GM12878 (cell line): ENCODE measurements around the gene PIAS1. TPM values are rescaled to one million over a fixed set of nuclear protein-coding genes. Genes with fewer than 3 reads are reported as not detected.

Experiments
- ATAC-seq: fragments of 200-7000 bp; cut with Tn5 transposase; 3 replicates; pipeline ENCODE4 v1.9.1; 2020; ENCODE audit warnings: mild to moderate bottlenecking, moderate library complexity
- BruUV-seq: library from RNA; stranded (reverse); fragments of 400-500 nt; replicated peaks from 2 replicates; lab custom pipeline; 2021; lab: Mats Ljungman, UMichigan
- CTCF ChIA-PET: fragments of 300-600 bp; sonication (Branson Sonifier 250); formaldehyde crosslinking; extraction: SDS; loops from one replicate; lab custom pipeline; 2021; ENCODE audit warnings: inconsistent platforms; lab: Yijun Ruan, JAX
- POLR2A ChIA-PET: fragments of 350-600 bp; formaldehyde crosslinking; extraction: SDS; loops from one replicate; lab custom pipeline; 2021; ENCODE audit warnings: inconsistent platforms; lab: Charles Lee
- RAD21 ChIA-PET: fragments of 300-600 bp; sonication (Branson Sonifier 250); formaldehyde crosslinking; loops from one replicate; lab custom pipeline; 2023; ENCODE audit warnings: antibody characterized with exemption; ENCODE audit not compliant: unreplicated experiment; lab: Charles Lee
- SMC1A ChIA-PET: fragments of 300-600 bp; sonication (Branson Sonifier 250); formaldehyde crosslinking; loops from one replicate; lab custom pipeline; 2023; ENCODE audit not compliant: unreplicated experiment, uncharacterized antibody; lab: Charles Lee
- DNase-seq: peaks from one replicate; pipeline ENCODE4 v3.0.0-alpha.2; 2011; ENCODE audit warnings: low read depth, low spot score
- FAIRE-seq: peaks from 3 replicates; lab custom pipeline; 2011; peaks lifted over from hg19 to GRCh38; lab: Jason Lieb, UNC
- H2AFZ ChIP-seq: 2 replicates; pipeline ENCODE4 v1.6.0; 2011; ENCODE audit warnings: low read depth, low read length, control low read depth; ENCODE audit not compliant: control insufficient read depth
- H3K27ac ChIP-seq: 2 replicates; pipeline ENCODE4 v1.5.1; 2011; ENCODE audit warnings: control low read depth; ENCODE audit not compliant: control insufficient read depth, insufficient read depth
- H3K27me3 ChIP-seq, 2 experiments: replicated peaks in 1 of 2; 2 replicates each; pipeline versions ENCODE4 v1.6.0 to v1.6.1; 2011; ENCODE audit warnings: low read length in 1 of 2; ENCODE audit not compliant: control insufficient read depth in 2 of 2, insufficient read depth in 2 of 2
- H3K36me3 ChIP-seq, 2 experiments: 2 replicates each; pipeline ENCODE4 v1.5.1; 2011; ENCODE audit warnings: low read length in 1 of 2; ENCODE audit not compliant: control insufficient read depth in 2 of 2, insufficient read depth in 2 of 2
- H3K4me1 ChIP-seq: 2 replicates; pipeline ENCODE4 v1.6.1; 2011; ENCODE audit warnings: mild to moderate bottlenecking, low read length, moderate library complexity, mixed read lengths; ENCODE audit not compliant: control insufficient read depth, insufficient read depth
- H3K4me2 ChIP-seq: 2 replicates; pipeline ENCODE4 v1.6.0; 2011; ENCODE audit warnings: control low read depth; ENCODE audit not compliant: control insufficient read depth, insufficient read depth
- H3K4me3 ChIP-seq: fragments of 200-600 bp; sonication (generic); 2 replicates; pipeline ENCODE4 v1.5.1; 2016
- H3K79me2 ChIP-seq: 2 replicates; pipeline ENCODE4 v1.6.0; 2011; ENCODE audit warnings: low read length; ENCODE audit not compliant: control insufficient read depth, insufficient read depth
- H3K9ac ChIP-seq: 2 replicates; pipeline ENCODE4 v1.8.0; 2011; ENCODE audit warnings: low read length, control low read depth, mixed read lengths; ENCODE audit not compliant: control insufficient read depth, insufficient read depth
- H3K9me3 ChIP-seq: replicated peaks from 3 replicates; pipeline ENCODE4 v1.5.1; 2011; ENCODE audit warnings: mild to moderate bottlenecking, low read length; ENCODE audit not compliant: control insufficient read depth, insufficient read depth
- H4K20me1 ChIP-seq: 2 replicates; pipeline ENCODE4 v1.6.0; 2011; ENCODE audit not compliant: control insufficient read depth, insufficient read depth
- CEBPB ChIP-seq, 2 experiments: fragments of 150-350 bp in 1 of 2; IDR thresholded peaks; 2 replicates each; pipeline ENCODE4 v1.6.1; 2012 to 2014; ENCODE audit warnings: low read depth in 2 of 2, low read length in 2 of 2, borderline replicate concordance in 1 of 2, inconsistent platforms in 1 of 2
- EGR1 ChIP-seq, 2 experiments: IDR thresholded peaks; 1 replicate in 1 of 2; 2 replicates in 1 of 2; pipeline ENCODE4 v1.6.1; 2011 to 2012; ENCODE audit warnings: low read depth in 2 of 2, low read length in 2 of 2, borderline replicate concordance in 1 of 2, mild to moderate bottlenecking in 1 of 2, moderate library complexity in 1 of 2
- ETV6 ChIP-seq, 2 experiments: fragments of 450-650 bp in 1 of 2; IDR thresholded peaks in 1 of 2; conservative IDR thresholded peaks in 1 of 2; 2 replicates each; pipeline ENCODE4 v1.6.1; 2014; ENCODE audit warnings: antibody characterized with exemption in 1 of 2, borderline replicate concordance in 1 of 2, low read depth in 1 of 2, mild to moderate bottlenecking in 1 of 2, moderate library complexity in 1 of 2
- NBN ChIP-seq: fragments of 450-650 bp; IDR thresholded peaks from 2 replicates; pipeline ENCODE4 v1.6.1; 2016
- RAD21 ChIP-seq: IDR thresholded peaks from 2 replicates; pipeline ENCODE4 v1.6.1; 2011; ENCODE audit warnings: mild to moderate bottlenecking, low read depth, low read length, moderate library complexity; ENCODE audit not compliant: insufficient read depth
- RFX5 ChIP-seq: IDR thresholded peaks from 2 replicates; pipeline ENCODE4 v1.6.1; 2011; ENCODE audit warnings: low read depth, low read length, improper control_type of control experiment
- SMARCA5 ChIP-seq: fragments of 450-650 bp; IDR thresholded peaks from 2 replicates; pipeline ENCODE4 v1.6.1; 2017; ENCODE audit warnings: mild to moderate bottlenecking
- SPI1 ChIP-seq: IDR thresholded peaks from 2 replicates; pipeline ENCODE4 v1.6.1; 2011; ENCODE audit warnings: low read depth, mild to moderate bottlenecking, low read length, moderate library complexity, borderline replicate concordance; ENCODE audit not compliant: insufficient read depth
- YBX1 ChIP-seq: fragments of 450-650 bp; IDR thresholded peaks from 2 replicates; pipeline ENCODE4 v1.6.1; 2016; ENCODE audit warnings: antibody characterized with exemption
- ZNF217 ChIP-seq: fragments of 450-650 bp; IDR thresholded peaks from 2 replicates; pipeline ENCODE4 v1.6.1; 2017; ENCODE audit warnings: antibody characterized with exemption, mild to moderate bottlenecking
- ZNF384 ChIP-seq: IDR thresholded peaks from 2 replicates; pipeline ENCODE4 v1.6.1; 2012; ENCODE audit warnings: low read depth, mild to moderate bottlenecking, low read length, improper control_type of control experiment, borderline replicate concordance
- ZSCAN29 ChIP-seq: fragments of 450-650 bp; IDR thresholded peaks from 2 replicates; pipeline ENCODE4 v1.6.1; 2017; ENCODE audit warnings: mild to moderate bottlenecking, moderate library complexity
- ZZZ3 ChIP-seq: IDR thresholded peaks from 2 replicates; pipeline ENCODE4 v1.6.1; 2011; ENCODE audit warnings: low read depth; ENCODE audit not compliant: control insufficient read depth, insufficient read length
- WGBS: methylation state at CpG from one replicate; pipeline ENCODE4 v1.1.6; 2016; ENCODE audit warnings: low lambda C conversion rate; ENCODE audit not compliant: insufficient replicate concordance, insufficient coverage; ENCODE audit errors: missing lambda C conversion rate; 5-methylcytosine and 5-hydroxymethylcytosine counted together
- in situ Hi-C: fragments of 300-500 bp; cut with MboI; formaldehyde crosslinking; loops from 9 replicates; pipeline ENCODE4 v1.14.3; 2018; ENCODE audit warnings: mixed read lengths
- intact Hi-C: fragments of 100-400 bp; cut with micrococcal nuclease; formaldehyde crosslinking; loops from one replicate; pipeline ENCODE4 v1.14.2; 2022; ENCODE audit not compliant: unreplicated experiment
- polyA plus RNA-seq, 11 experiments: library from polyadenylated mRNA; depleted of rRNA in 4 of 11; unstranded in 6 of 11; stranded (reverse) in 5 of 11; fragments of >200 nt; fragmentation: Nextera tagmentation in 4 of 11; fragmentation: Illumina TruSeq in 1 of 11; extraction: Ambion mirVana in 4 of 11; extraction: Trizol in 1 of 11; gene quantifications; 1 replicate in 1 of 11; 2 replicates in 10 of 11; pipeline versions ENCODE4 v1.2.1 to v1.2.3, GENCODE V29; 2011 to 2016; ENCODE audit warnings: inconsistent platforms in 2 of 11, missing spikeins in 2 of 11, low read depth in 1 of 11
- total RNA-seq, 4 experiments: library from RNA; depleted of rRNA in 3 of 4; stranded (reverse); fragments of >200 nt in 3 of 4; fragmentation: Illumina TruSeq in 1 of 4; extraction: Trizol in 1 of 4; gene quantifications; 2 replicates each; pipeline versions ENCODE4 v1.2.1 to v1.2.3, GENCODE V29; 2013 to 2021
- TF ChIP-seq, protein P1 (sequence below): fragments of 450-650 bp; IDR thresholded peaks from 2 replicates; pipeline ENCODE4 v1.6.1; 2017; ENCODE audit warnings: mild to moderate bottlenecking, moderate library complexity

PIAS1 gene
- total and polyA plus RNA-seq, 10 of the 15 experiments (the other 5 are each of a cell fraction or from before 2014, with no cell fraction given): 20.2 to 96.3 (median 37.0) TPM

DNA sequence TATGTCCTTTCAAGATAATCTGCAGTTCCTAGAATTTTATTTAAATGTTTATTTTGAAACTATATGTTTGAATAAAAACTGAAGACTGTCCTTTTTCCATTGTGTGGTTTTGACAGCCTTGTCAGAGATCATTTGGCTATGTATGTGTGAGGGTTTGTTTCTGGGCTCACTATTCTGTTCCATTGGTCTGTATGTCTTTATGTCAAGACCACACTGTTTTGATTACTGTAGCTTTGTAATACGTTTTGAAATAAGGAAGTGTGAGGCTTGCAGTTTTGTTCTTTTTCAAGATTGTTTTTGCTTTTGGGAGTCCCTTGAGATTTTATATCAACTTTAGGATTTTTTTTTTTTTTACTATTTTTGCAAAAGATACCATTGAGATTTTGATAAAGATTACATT is 42.0 kb downstream of the PIAS1 start:
- peaks cover 86% of the 10 kb centered on the region for H3K79me2 ChIP-seq
- no peak overlapping the region for H3K27ac ChIP-seq
- POLR2A ChIA-PET: no interaction called here
- BruUV-seq: no TSS peak
- H3K36me3 ChIP-seq: peaks cover 0 to 2% of the 10 kb centered on the region in 2 experiments; a peak in 3 of 4 replicates
- ATAC-seq (no peak), DNase-seq (no peak), FAIRE-seq (no peak)
- no peaks in the 10 kb centered on the region for H3K27me3 ChIP-seq
- H3K4me2 ChIP-seq: no peak overlapping the region
- 41% methylated on average over 1 of the region's 1 CpG for WGBS
- H3K9me3 ChIP-seq: peaks cover 24% of the 10 kb centered on the region
- H3K4me3 ChIP-seq: no peak overlapping the region
- RAD21 ChIA-PET: no interaction called here
- SMC1A ChIA-PET: interaction anchor here (0.9 to 1.0 kb wide), 2 partner anchors 11 to 22 kb away, joined by 3 to 6 read pairs; no protein-coding TSS in a partner anchor
- peaks cover 12% of the 10 kb centered on the region for H3K4me1 ChIP-seq
- no peak overlapping the region for H3K9ac ChIP-seq
- CTCF ChIA-PET: interaction anchor here (0.7 to 1.1 kb wide), 2 partner anchors 10 to 501 kb away, joined by 3 read pairs; no protein-coding TSS in a partner anchor
- TF ChIP-seq SMARCA5 (peak; percentile 41; the same call in 1 of the 2 replicates), ZNF217 (peak; percentile 46; the same call in 1 of the 2 replicates), ZSCAN29 (no peak)
- intact Hi-C loops: no loop called here
- in situ Hi-C loops: no loop called here
- no peak overlapping the region for H2AFZ ChIP-seq
- H4K20me1 ChIP-seq: no peaks in the 10 kb centered on the region

DNA sequence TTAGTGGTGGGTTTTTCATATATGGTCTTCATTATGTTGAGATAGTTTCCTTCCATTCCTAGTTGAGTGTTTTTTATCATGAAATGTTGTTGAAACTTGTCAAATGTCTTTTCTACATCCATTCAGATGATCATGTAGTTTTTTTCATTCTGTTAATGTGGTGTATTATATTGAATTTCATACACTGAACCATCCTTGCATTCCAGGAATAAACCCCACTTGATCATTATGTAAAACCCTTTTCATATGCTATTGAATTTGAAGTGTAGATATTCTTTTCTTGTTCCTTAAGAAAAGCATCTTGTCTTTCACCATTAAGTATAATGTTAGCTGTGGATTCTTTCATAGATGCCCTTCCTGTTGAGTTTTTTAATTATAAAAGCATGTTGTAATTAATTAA is 42.9 kb downstream of the PIAS1 start:
- intact Hi-C loops: no loop called here
- no peak overlapping the region for H3K4me3 ChIP-seq
- no peak for ATAC-seq
- in situ Hi-C loops: no loop called here
- ChIA-PET SMC1A (interaction anchor here (1.5 kb wide), 1 partner anchor 42 kb away, joined by 4 read pairs; the partner anchor contains the start of gene PIAS1), POLR2A (no interaction called here), CTCF (no interaction called here), RAD21 (no interaction called here)
- peaks cover 24% of the 10 kb centered on the region for H3K9me3 ChIP-seq
- H2AFZ ChIP-seq: no peak overlapping the region
- no peak for DNase-seq
- no peak overlapping the region for H3K27ac ChIP-seq
- H3K36me3 ChIP-seq: peaks cover 0 to 4% of the 10 kb centered on the region in 2 experiments
- no peaks in the 10 kb centered on the region for H3K27me3 ChIP-seq
- H3K4me2 ChIP-seq: no peak overlapping the region
- BruUV-seq: no TSS peak
- peak; percentile 57 for FAIRE-seq
- H3K4me1 ChIP-seq: peaks cover 18% of the 10 kb centered on the region
- H3K9ac ChIP-seq: no peak overlapping the region
- H4K20me1 ChIP-seq: no peaks in the 10 kb centered on the region
- peaks cover 88% of the 10 kb centered on the region for H3K79me2 ChIP-seq
- no peak for TF ChIP-seq YBX1
- no peak for TF ChIP-seq CEBPB (IDR thresholded peaks at IDR 0.05; ENCODE audit: borderline replicate concordance in 1 of 2, low read depth in 2 of 2, low read length in 2 of 2)
- TF ChIP-seq, protein P1, sequence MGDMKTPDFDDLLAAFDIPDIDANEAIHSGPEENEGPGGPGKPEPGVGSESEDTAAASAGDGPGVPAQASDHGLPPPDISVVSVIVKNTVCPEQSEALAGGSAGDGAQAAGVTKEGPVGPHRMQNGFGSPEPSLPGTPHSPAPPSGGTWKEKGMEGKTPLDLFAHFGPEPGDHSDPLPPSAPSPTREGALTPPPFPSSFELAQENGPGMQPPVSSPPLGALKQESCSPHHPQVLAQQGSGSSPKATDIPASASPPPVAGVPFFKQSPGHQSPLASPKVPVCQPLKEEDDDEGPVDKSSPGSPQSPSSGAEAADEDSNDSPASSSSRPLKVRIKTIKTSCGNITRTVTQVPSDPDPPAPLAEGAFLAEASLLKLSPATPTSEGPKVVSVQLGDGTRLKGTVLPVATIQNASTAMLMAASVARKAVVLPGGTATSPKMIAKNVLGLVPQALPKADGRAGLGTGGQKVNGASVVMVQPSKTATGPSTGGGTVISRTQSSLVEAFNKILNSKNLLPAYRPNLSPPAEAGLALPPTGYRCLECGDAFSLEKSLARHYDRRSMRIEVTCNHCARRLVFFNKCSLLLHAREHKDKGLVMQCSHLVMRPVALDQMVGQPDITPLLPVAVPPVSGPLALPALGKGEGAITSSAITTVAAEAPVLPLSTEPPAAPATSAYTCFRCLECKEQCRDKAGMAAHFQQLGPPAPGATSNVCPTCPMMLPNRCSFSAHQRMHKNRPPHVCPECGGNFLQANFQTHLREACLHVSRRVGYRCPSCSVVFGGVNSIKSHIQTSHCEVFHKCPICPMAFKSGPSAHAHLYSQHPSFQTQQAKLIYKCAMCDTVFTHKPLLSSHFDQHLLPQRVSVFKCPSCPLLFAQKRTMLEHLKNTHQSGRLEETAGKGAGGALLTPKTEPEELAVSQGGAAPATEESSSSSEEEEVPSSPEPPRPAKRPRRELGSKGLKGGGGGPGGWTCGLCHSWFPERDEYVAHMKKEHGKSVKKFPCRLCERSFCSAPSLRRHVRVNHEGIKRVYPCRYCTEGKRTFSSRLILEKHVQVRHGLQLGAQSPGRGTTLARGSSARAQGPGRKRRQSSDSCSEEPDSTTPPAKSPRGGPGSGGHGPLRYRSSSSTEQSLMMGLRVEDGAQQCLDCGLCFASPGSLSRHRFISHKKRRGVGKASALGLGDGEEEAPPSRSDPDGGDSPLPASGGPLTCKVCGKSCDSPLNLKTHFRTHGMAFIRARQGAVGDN: no peak
- TF ChIP-seq ZZZ3: no peak
- no peak for TF ChIP-seq NBN
- no peak for TF ChIP-seq RFX5
- no peak for TF ChIP-seq ZNF384
- no peak for TF ChIP-seq ETV6 (conservative IDR thresholded peaks at IDR 0.05 in 1 of 2, IDR thresholded peaks at IDR 0.05 in 1 of 2; ENCODE audit: borderline replicate concordance in 1 of 2, low read depth in 1 of 2)
- TF ChIP-seq EGR1 (IDR thresholded peaks at IDR 0.05; ENCODE audit: borderline replicate concordance in 1 of 2, low read depth in 2 of 2, low read length in 2 of 2): no peak
- no peak for TF ChIP-seq SPI1
- no peak for TF ChIP-seq RAD21
